ENCODE measurements around the gene OPCML.

OPCML gene

DNA sequence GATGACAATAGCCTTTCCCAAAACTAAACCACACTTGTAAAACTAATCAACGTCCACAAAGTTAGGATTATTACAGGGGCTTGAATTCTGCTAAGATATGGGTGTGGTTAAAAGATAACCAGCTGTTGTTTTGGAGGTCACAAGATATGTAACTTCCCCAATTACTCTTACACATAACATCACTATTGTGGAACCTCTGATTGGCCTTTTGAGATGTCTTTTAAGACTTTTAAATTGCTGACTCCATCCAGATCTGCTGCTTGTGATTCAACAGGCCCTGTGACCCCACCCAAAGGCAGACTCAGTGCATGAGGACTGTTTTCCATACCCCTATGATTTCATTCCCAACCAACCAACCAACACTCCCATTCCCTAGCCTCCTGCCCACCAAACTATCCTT is 893.9 kb downstream of the OPCML start:
- no peak for DNase-seq

- no peak for DNase-seq
These were observed 895.8 kb downstream of the OPCML start for GRCh38 chr11:132636523-132636922.

DNA sequence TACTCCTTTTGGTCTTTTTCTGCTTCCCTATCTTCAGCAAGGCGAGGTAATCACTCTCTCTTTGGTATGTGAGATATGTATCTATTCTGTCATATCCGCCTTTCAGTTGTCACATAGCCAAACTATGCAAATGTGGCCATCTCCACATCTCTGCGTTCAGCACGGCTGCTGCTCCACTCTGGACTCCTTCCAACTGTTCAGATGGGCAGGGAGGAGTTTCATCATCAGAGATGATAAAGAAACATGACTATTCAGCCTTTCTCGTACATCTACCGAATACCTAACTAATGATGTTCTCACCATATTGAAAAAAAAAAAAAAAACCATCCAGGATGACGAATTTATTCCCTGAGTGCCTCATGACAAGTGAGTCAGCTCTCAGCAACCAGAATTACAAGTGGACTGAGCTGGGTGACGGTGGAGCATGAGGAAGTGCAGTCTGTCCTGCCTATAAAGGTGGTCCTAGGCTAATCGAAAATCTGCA is 899.6 kb downstream of the OPCML start:
- no peak for DNase-seq

GRCh38 chr11:132631989-132632388 is 900.3 kb downstream of the OPCML start:
- no peak for DNase-seq

- DNase-seq: no peak
These were observed 904.3 kb downstream of the OPCML start for GRCh38 chr11:132627981-132628380.

DNA sequence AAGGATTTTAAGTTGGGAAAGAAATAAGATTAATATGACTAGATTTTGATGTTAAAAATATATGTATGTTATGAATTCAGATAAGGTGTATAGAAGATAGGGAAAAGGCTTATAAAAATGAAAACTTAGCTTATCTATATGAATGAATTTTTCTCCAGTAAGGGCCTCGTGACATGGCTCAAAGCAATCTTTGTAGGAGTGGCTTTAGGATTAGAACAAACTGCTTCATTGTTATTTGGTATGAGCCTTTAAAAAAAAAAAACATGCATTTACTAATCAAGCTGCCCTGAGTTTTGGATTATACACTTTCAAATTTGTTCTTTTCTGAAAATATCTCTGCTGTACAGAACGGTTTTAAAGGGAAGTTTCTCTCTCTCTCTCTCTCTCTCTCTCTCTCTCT is 905.9 kb downstream of the OPCML start:
- DNase-seq: no peak

DNA sequence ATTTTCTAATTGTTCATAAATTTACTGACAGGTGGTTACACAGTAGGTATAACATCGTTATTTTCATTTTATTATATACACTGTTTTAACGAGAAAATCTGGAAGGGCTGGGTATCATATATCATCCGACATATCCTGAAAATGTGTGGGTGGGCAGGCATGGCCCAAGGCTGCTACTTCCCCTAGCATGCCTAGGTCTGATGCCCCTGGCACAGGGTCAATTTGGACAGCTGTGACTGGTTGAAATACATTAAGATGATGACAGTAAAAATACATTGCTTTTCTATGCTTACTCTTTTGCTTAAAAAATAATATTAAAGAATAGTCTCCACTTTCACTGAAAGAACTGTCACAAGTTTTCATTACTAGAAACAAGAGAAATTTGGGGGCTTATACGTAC is 908.8 kb downstream of the OPCML start:
- DNase-seq: no peak

DNA sequence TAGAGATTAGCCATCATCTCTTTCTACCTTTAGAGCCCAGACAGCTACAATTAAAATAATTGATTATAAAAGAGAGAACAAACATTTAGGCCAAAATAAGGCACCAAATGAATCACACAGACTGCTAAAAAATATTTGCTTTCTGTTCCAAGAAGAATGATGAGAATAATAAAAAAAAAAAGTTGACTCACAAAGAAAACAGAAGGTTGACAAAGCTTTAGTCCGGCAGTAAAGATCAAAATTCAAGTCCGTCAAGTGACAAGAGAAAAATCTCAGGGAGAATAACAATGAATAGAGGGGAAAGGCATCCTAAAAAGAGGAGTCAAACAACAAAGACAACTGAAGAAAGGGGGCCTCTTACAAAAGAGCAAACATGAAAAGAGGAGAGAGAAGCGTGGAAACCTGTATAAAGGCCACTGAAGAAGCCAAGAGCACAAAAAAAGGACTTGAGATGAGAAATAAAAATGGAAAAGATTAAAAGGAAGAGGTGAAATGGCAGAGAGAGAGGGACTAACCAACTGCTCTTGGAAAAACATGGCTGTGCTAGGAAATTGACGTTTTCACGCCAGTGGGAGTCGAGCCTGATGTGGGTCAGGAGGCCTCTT is 910.2 kb downstream of the OPCML start:
- DNase-seq: no peak

GRCh38 chr11:132620423-132620822 is 911.9 kb downstream of the OPCML start:
- DNase-seq: no peak

GRCh38 chr11:132610791-132611190 is 921.5 kb downstream of the OPCML start:
- DNase-seq: no peak

DNA sequence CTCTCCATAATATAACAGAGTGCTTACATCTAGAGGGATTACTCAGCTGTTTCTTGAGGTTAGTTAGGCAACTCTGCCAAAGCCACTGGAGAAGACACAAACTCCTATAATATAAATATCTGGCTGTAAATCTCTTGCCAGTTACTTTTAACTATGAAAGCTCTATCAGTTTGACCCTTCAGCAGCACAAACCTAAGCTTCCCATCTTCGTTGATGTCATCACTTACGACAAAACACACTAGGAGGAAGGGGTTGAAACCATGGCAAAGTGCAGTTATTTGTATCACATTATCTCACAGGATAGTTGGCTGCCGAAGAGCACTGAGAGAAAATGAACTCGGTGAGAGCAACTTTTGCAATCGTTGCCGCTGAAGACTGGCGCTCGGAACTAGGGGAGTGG is 922.1 kb downstream of the OPCML start:
- DNase-seq: no peak

DNA sequence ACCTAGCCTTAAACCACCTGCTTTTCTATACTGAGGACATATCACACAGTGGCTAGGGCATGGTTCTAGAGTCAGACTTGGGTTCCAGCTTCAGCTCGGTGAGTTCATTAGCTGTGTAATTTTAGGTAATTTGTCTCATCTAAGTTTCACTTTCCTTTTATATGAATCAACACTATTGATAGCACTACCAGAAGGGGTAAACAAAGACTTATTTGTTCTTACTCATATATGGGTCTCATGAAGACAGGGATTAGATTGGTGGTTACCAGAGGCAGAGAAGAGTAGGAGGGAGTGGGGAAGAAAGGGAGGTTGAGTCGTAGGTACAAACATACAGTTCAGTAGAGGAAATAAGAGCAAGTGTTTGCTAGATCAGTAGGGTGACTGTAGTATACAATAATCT is 924.7 kb downstream of the OPCML start:
- no peak for DNase-seq

GRCh38 chr11:132605825-132606570 is 926.3 kb downstream of the OPCML start:
- no peak for DNase-seq

DNA sequence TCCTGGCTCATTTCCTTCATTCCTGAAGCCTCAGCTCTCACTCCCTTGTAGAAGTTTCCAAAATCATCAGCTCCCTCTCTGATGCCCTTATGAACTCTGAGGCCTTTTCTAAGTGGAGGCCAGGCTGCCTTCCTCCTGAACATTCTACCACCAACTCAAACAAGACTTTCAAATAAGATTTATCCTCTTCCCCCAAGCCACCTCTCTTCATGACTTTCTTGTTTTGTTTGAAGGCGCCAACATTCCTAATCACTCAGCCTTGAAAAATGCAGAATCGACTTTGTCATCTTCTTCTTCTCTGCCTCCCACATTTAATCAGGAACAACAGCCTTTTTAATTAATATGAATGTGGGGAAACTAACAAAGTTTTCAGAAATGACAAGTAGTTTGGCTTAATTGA is 927.9 kb downstream of the OPCML start:
- no peak for DNase-seq

DNA sequence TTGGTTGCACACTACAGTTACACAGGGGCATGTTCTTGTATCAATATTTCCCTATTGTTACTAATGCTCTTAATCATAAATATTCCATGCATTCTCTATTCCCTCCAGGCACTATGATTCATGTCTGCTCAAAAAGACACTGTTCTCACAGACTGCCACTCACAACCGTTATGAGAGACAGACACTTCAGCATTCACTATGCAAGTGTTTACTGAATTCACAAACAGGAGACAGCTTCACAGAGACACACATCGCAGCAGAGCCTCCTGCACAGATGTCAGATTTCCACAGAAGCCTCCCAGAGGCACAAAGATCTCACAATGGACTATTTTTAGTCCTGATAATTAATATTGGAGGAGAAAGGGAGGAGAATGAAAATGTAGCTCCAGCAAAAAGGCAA is 930.4 kb downstream of the OPCML start:
- DNase-seq: no peak

GRCh38 chr11:132595711-132596134 is 936.6 kb downstream of the OPCML start:
- DNase-seq: no peak

DNA sequence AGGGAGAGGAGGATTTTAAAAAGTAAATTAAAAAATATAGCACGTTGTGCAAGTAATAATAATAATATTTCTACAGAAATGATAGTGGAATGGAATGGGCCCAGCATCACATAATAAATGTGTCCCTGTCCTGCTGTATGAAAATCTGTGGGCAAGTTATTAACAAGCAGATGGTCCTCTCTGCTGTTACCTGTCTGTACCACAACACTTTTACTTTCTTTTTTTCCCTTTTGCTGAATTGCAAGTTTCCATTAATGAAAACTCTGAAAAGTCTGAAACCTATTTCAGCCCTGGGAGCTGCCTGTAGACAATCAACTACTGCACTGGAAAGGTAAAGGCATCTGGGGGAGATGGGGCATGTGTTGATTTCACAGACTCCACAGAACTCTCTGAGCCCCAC is 937.1 kb downstream of the OPCML start:
- DNase-seq: no peak

- DNase-seq: no peak
These were observed 941.3 kb downstream of the OPCML start for GRCh38 chr11:132590986-132591385.

DNA sequence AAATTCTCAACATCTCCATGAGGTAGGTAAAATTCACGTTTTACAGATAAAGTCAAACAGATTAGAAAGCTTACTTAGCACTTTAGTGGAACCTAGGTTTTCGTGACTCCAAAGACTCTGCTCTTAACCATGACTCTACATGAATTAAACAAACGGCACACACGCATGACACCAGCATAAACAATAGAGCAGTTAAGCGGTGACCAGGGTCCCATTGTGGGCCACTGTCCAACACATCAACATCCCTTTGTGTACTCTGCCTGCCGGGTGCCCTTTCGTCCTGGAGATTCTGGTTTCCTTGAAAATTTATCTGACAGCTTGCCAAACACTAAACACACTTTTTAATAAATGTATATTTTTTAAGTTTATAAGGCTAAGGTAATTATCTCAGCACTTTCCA is 941.7 kb downstream of the OPCML start:
- DNase-seq: no peak

- DNase-seq: no peak
These were observed 942.5 kb downstream of the OPCML start for GRCh38 chr11:132589791-132590190.

GRCh38 chr11:132588366-132588765 is 943.9 kb downstream of the OPCML start:
- DNase-seq: no peak

DNA sequence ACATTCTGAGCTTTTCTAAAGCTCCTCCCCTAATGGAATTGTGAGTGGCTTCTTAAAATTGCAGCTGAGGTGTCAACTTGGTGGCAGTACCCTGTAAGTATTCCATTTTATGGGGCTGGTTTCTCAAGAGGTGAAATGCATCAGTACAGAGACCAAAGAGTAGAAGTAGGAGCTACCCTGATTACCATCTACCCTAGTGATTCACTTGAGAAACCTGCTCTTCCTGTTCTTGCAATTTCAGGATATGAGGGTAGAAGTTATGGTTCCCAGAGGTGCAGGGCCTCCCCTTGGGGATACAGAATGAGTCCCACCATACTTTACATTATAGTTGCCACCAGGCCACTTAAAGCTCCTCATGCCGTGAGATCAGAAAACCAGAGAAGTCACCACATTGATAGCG is 944.6 kb downstream of the OPCML start:
- no peak for DNase-seq

DNA sequence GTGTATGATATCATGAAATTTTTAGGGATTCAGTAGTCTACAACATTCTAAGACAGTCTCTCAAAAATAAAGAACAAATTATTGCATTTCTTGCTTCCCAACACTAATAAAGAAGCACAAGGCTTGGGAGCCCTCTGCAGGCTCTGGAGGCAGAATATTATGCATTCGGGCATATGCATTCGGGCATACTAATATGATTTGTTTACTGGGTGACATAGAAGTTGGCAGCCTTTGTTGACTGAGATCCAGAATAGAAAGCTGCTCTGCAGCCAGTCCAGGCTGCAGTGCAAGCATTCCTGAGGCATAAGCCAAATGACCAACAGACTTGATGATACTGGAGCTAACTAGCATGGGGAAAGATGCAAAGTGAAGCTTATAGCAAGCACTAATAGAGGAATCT is 945.5 kb downstream of the OPCML start:
- DNase-seq: peak; percentile 41

- DNase-seq: no peak
These were observed 952.5 kb downstream of the OPCML start for GRCh38 chr11:132579634-132580327.

Measured in right hindlimb (tissue), 1 donor.